Tibial nerve (tissue), 4 donors: Measurements from ENCODE around the gene EXD3. TPM values are rescaled to one million over a fixed set of nuclear protein-coding genes. Genes with fewer than 3 reads are reported as not detected.

Experiments
- DNase-seq, 2 donors: peaks; one replicate each; pipeline ENCODE4 v3.0.0-alpha.2; 2019; ENCODE audit warnings: low spot score in 2 of 2
- H3K27ac ChIP-seq, 4 donors: fragments of 200-600 bp; sonication (generic) in 3 of 4; one replicate each; pipeline ENCODE4 v1.5.1; 2017 to 2019; ENCODE audit warnings: mild to moderate bottlenecking in 1 of 4
- H3K27me3 ChIP-seq, 2 donors: fragments of 200-600 bp; sonication (generic) in 1 of 2; one replicate each; pipeline versions ENCODE4 v1.5.1 to v1.6.0; 2017 to 2019
- H3K36me3 ChIP-seq, 3 donors: fragments of 200-600 bp; sonication (generic); one replicate each; pipeline ENCODE4 v1.5.1; 2018 to 2019
- H3K4me1 ChIP-seq, 4 donors: fragments of 200-600 bp; sonication (generic) in 3 of 4; one replicate each; pipeline ENCODE4 v1.5.1; 2017 to 2019
- H3K4me3 ChIP-seq, 4 donors: fragments of 200-600 bp; sonication (generic) in 3 of 4; one replicate each; pipeline ENCODE4 v1.5.1; 2017 to 2019; ENCODE audit warnings: mild to moderate bottlenecking in 1 of 4, moderate library complexity in 1 of 4
- H3K9me3 ChIP-seq, 4 donors: fragments of 200-600 bp; sonication (generic) in 3 of 4; one replicate each; pipeline ENCODE4 v1.5.1; 2017 to 2019
- EP300 ChIP-seq, 2 donors: sonication (generic); formaldehyde crosslinking; IDR thresholded peaks; one replicate each; pipeline ENCODE4 v1.6.1; 2017; ENCODE audit warnings: antibody characterized with exemption in 2 of 2, mild to moderate bottlenecking in 1 of 2
- POLR2A ChIP-seq, 2 donors: fragments of 450-650 bp; IDR thresholded peaks; one replicate each; pipeline ENCODE4 v1.6.1; 2017; ENCODE audit warnings: antibody characterized with exemption in 2 of 2, mild to moderate bottlenecking in 2 of 2, moderate library complexity in 2 of 2
- WGBS, 2 donors: methylation state at CpG; one replicate each; pipeline ENCODE4 v1.1.5; 2018; 5-methylcytosine and 5-hydroxymethylcytosine counted together
- total RNA-seq, 4 donors: library from RNA; depleted of rRNA; stranded (reverse); fragments of >200 nt; gene quantifications; one replicate each; pipeline ENCODE4 v1.1.0, GENCODE V29; 2016
- TF ChIP-seq, protein P1 (sequence below), 5 experiments: fragments of 200-600 bp in 3 of 5; fragments of 450-650 bp in 2 of 5; sonication (generic) in 3 of 5; IDR thresholded peaks; one replicate each; pipeline ENCODE4 v1.5.1; 2016 to 2019; ENCODE audit warnings: antibody characterized with exemption in 5 of 5, mild to moderate bottlenecking in 3 of 5, moderate library complexity in 2 of 5

The EXD3 gene
- total RNA-seq, 4 donors from 2014 or later: 27.6 to 99.9 (median 55.2) TPM

DNA sequence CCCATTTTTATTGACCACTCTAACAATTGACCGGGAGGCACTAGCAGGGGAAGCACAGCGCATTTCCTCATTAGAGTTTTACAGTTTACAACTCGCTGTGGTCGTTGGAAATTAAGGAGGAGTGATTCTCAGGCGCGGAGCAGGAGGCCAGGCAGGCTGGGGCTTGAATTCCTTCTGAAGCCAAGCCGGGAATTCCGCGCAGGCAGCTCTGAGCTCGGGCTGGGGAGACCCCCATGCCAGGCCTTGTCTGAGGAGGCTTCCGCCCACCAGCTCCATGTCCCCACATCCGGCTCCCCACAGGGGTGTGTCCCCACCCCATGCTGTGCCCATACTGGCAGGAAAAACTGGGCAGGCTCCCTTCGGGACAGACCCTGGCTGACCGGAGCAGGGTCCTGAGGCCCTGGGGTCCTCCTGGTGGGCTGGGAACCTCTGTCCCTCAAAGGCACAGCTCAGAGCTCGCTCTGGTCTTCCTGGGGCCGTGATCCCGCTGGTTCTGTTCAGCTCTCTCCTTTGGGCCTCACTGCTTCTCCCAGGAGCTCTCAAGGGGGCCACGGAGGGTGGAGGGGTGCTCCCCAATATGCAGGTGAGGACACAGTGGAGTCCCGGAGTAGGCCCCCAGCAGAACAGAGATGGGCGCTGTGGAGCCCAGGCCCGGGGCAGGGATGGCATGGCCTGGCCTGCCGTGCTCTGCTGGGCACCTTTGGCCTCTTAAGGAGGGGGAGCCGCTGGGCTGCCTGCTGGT, 119.6 kb downstream of the EXD3 start:
- no peaks in the 10 kb centered on the region for H3K9me3 ChIP-seq
- peaks cover 3 to 87% of the 10 kb centered on the region in 2 donors for H3K27me3 ChIP-seq
- peak overlapping the region in 2 of 4 donors; percentile 25 to 56 for H3K4me3 ChIP-seq
- peaks cover 0 to 92% (median 44%) of the 10 kb centered on the region in 4 donors for H3K4me1 ChIP-seq
- WGBS, 2 donors: 56 to 60% methylated on average over 14 to 15 of the region's 23 CpGs
- H3K27ac ChIP-seq: peak overlapping the region in 3 of 4 donors; percentile 76 to 86 (median 81)
- TF ChIP-seq, protein P1, sequence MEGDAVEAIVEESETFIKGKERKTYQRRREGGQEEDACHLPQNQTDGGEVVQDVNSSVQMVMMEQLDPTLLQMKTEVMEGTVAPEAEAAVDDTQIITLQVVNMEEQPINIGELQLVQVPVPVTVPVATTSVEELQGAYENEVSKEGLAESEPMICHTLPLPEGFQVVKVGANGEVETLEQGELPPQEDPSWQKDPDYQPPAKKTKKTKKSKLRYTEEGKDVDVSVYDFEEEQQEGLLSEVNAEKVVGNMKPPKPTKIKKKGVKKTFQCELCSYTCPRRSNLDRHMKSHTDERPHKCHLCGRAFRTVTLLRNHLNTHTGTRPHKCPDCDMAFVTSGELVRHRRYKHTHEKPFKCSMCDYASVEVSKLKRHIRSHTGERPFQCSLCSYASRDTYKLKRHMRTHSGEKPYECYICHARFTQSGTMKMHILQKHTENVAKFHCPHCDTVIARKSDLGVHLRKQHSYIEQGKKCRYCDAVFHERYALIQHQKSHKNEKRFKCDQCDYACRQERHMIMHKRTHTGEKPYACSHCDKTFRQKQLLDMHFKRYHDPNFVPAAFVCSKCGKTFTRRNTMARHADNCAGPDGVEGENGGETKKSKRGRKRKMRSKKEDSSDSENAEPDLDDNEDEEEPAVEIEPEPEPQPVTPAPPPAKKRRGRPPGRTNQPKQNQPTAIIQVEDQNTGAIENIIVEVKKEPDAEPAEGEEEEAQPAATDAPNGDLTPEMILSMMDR (IDR thresholded peaks at IDR 0.05): no peak
- no peak for TF ChIP-seq POLR2A (IDR thresholded peaks at IDR 0.05)
- TF ChIP-seq EP300 (IDR thresholded peaks at IDR 0.05): no peak
- DNase-seq: no peak
- H3K36me3 ChIP-seq: no peaks in the 10 kb centered on the region

DNA sequence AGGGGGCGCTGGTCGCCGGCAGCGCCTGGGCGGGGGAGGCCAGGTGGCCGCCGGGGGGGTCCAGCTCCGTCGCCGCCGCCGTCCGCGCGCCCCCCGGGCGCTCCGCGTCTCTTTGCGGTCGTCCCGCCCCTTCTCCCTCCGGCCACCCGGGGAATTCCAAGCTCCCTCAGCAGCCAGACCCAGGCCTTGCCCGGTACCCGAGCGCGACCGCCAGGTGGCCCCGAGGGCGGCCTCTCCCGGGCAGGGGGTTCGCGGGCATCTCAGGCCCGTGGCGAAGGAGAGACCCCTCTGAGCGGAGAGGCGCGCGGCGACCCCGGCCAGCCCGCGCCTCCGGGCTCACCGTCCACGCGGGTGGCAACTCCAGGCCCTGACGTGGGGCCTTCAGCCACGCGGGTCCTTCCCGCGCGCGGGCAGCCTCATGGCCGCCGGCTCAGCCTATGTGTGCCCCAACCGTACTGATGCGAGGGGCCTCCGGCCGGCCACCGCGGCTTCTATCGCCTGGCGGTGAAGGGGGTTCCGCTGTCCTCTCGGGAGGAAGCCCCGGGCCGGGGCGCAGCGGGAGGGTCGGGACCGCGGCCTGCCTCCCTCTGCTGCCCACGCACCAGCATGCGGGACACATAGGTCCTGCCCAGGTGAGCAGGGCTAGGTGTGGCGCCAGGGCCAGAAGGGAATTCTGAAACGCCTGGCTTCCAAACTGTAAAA, 120.4 kb downstream of the EXD3 start:
- Histone ChIP-seq H3K27ac (peak overlapping the region in 3 of 4 donors; percentile 76 to 86 (median 81)), H3K36me3 (no peaks in the 10 kb centered on the region), H3K27me3 (peaks cover 3 to 88% of the 10 kb centered on the region in 2 donors), H3K4me1 (peaks cover 0 to 90% (median 46%) of the 10 kb centered on the region in 4 donors), H3K4me3 (peak overlapping the region; percentile 3 to 56 (median 36)), H3K9me3 (no peaks in the 10 kb centered on the region)
- 10% methylated on average over 17 to 23 of the region's 78 CpGs for WGBS, 2 donors
- DNase-seq: no peak
- TF ChIP-seq, protein P1 (IDR thresholded peaks at IDR 0.05): peak in 4 of 5 experiments; percentile 23 to 72 (median 61)
- TF ChIP-seq EP300 (IDR thresholded peaks at IDR 0.05) (no peak), POLR2A (IDR thresholded peaks at IDR 0.05) (no peak)

DNA sequence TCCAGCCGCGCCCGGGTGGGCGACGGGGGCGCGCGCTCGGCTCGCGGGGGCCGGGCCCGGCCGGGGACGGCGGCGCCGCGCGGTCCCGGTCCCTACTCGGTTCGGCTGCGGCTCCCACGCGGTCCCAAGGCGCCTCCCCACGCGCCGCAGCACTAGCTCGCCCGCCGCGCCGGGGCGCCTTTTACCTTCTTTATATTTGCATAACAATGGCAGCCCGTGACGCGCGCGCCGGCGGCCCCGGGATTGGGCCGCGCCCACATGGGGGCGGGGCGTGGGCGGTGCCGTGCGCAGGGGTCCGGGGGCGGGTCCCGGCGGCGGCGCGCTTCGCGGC, 120.9 kb downstream of the EXD3 start, which contains the start of gene NRARP:
Gene NRARP (minus strand): TSS at position 154 of the 331 bp plus-strand sequence. CDS start 343 bp downstream, outside the sequence.
- Histone ChIP-seq H3K9me3 (no peaks in the 10 kb centered on the region), H3K4me3 (peak within 1 kb of the TSS; percentile 34 to 56 (median 40)), H3K27ac (peak within 1 kb of the TSS in 3 of 4 donors; percentile 76 to 86 (median 81)), H3K36me3 (no peaks in the 10 kb centered on the region), H3K4me1 (peaks cover 0 to 87% (median 41%) of the 10 kb centered on the region in 4 donors), H3K27me3 (peaks cover 3 to 88% of the 10 kb centered on the region in 2 donors)
- TF ChIP-seq POLR2A (IDR thresholded peaks at IDR 0.05) (peak in 1 of 2 donors; percentile 22), EP300 (IDR thresholded peaks at IDR 0.05) (peak in 1 of 2 donors; percentile 41)
- TF ChIP-seq, protein P1 (IDR thresholded peaks at IDR 0.05): no peak
- 0% methylated on average over 3 to 6 of the region's 60 CpGs for WGBS, 2 donors
- peak; percentile 68 to 74 for DNase-seq

DNA sequence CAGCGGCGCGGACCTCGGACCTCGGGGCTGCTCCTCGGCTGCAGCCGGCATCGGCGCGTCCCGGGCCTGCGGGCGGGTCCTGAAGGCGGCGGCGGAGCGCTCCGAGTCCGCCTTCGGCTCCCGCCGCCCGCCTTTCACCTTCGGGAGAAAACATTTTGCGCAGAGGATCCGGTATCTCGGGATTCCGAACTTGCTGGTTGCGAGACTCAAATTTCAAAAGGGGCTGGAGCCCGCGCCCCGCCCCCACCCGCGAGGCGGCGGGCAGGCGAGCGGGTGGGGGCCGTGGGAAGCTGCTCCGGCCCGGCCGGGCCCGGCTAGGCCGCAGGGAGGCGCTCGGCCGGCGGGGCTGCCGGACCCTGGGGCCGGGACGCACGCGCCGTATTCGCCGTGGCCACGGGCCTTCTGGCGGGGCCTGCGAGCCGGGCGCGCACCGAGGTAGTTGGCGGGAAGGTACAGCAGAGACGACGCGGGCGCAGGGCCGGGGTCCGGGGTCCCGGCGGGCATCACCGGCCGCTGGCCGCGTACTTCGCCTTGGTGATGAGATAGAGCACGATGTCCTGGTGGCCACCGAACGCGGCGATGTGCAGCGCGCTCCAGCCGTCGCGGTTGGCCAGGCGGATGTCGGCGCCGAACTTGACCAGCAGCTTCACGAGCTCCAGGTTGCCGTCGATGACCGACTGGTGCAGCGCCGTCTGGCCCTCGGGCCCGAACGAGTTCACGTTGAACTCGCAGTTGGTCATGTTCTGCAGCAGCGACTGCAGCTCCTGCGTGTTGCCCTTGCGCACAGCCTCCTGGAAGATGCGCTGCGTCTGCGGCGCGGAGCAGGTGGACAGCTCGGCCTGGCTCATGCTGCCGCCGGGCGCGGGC, 121.6 kb downstream of the EXD3 start:
- no peak for TF ChIP-seq EP300 (IDR thresholded peaks at IDR 0.05)
- TF ChIP-seq, protein P1 (IDR thresholded peaks at IDR 0.05): peak in 2 of 5 experiments; percentile 9 to 22
- no peak for TF ChIP-seq POLR2A (IDR thresholded peaks at IDR 0.05)
- Histone ChIP-seq H3K9me3 (no peaks in the 10 kb centered on the region), H3K27ac (peak overlapping the region in 3 of 4 donors; percentile 36 to 72 (median 53)), H3K36me3 (no peaks in the 10 kb centered on the region), H3K4me1 (peaks cover 0 to 87% (median 34%) of the 10 kb centered on the region in 4 donors), H3K27me3 (peaks cover 3 to 88% of the 10 kb centered on the region in 2 donors), H3K4me3 (peak overlapping the region; percentile 34 to 54 (median 40))
- DNase-seq: no peak
- WGBS, 2 donors: 1% methylated on average over 24 to 38 of the region's 115 CpGs
